ENCODE measurements around the gene ACTL6B. TPM values are rescaled to one million over a fixed set of nuclear protein-coding genes. Genes with fewer than 3 reads are reported as not detected.

Gene ACTL6B
- total and polyA plus RNA-seq, 4 donors, result not detected

GRCh38 chr7:100689230-100690135 lies 33.2 kb upstream of the ACTL6B start:
- Histone ChIP-seq H3K9ac (ENCODE audit: low read depth in 1 of 2, low read length in 2 of 2) (no peak overlapping the region), H3K4me3 (ENCODE audit: low read depth in 1 of 3, low read length in 3 of 3) (no peak overlapping the region), H3K27me3 (ENCODE audit: control insufficient read depth in 4 of 4, insufficient read depth in 4 of 4, low read length in 3 of 4) (no peaks in the 10 kb centered on the region), H3K9me3 (ENCODE audit: control insufficient read depth in 4 of 4, low read length in 3 of 4) (no peaks in the 10 kb centered on the region), H3K4me1 (ENCODE audit: control insufficient read depth in 4 of 4, insufficient read depth in 4 of 4, low read length in 3 of 4) (peaks cover 7 to 34% (median 21%) of the 10 kb centered on the region in 4 donors), H3K36me3 (ENCODE audit: control insufficient read depth in 4 of 4, insufficient read depth in 3 of 4, low read depth in 1 of 4, low read length in 3 of 4) (peaks cover 0 to 30% (median 22%) of the 10 kb centered on the region in 4 donors), H3K27ac (ENCODE audit: low read depth in 1 of 2, low read length in 2 of 2) (no peak overlapping the region)
- 90% methylated on average over 18 of the region's 18 CpGs for WGBS
- no peak for DNase-seq (ENCODE audit: low spot score)
- TF ChIP-seq SP1 (IDR thresholded peaks at IDR 0.05) (no peak), REST (IDR thresholded peaks at IDR 0.05) (no peak), HNF4G (IDR thresholded peaks at IDR 0.05) (no peak), NR2F2 (IDR thresholded peaks at IDR 0.05) (no peak), RAD21 (IDR thresholded peaks at IDR 0.05) (no peak), YY1 (IDR thresholded peaks at IDR 0.05) (no peak), ATF3 (IDR thresholded peaks at IDR 0.05) (no peak), HNF4A (conservative IDR thresholded peaks at IDR 0.05) (no peak), RXRA (IDR thresholded peaks at IDR 0.05) (no peak)
- TF ChIP-seq, protein P1, sequence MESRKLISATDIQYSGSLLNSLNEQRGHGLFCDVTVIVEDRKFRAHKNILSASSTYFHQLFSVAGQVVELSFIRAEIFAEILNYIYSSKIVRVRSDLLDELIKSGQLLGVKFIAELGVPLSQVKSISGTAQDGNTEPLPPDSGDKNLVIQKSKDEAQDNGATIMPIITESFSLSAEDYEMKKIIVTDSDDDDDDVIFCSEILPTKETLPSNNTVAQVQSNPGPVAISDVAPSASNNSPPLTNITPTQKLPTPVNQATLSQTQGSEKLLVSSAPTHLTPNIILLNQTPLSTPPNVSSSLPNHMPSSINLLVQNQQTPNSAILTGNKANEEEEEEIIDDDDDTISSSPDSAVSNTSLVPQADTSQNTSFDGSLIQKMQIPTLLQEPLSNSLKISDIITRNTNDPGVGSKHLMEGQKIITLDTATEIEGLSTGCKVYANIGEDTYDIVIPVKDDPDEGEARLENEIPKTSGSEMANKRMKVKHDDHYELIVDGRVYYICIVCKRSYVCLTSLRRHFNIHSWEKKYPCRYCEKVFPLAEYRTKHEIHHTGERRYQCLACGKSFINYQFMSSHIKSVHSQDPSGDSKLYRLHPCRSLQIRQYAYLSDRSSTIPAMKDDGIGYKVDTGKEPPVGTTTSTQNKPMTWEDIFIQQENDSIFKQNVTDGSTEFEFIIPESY (IDR thresholded peaks at IDR 0.05), result no peak
- TF ChIP-seq, protein P2, sequence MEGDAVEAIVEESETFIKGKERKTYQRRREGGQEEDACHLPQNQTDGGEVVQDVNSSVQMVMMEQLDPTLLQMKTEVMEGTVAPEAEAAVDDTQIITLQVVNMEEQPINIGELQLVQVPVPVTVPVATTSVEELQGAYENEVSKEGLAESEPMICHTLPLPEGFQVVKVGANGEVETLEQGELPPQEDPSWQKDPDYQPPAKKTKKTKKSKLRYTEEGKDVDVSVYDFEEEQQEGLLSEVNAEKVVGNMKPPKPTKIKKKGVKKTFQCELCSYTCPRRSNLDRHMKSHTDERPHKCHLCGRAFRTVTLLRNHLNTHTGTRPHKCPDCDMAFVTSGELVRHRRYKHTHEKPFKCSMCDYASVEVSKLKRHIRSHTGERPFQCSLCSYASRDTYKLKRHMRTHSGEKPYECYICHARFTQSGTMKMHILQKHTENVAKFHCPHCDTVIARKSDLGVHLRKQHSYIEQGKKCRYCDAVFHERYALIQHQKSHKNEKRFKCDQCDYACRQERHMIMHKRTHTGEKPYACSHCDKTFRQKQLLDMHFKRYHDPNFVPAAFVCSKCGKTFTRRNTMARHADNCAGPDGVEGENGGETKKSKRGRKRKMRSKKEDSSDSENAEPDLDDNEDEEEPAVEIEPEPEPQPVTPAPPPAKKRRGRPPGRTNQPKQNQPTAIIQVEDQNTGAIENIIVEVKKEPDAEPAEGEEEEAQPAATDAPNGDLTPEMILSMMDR (IDR thresholded peaks at IDR 0.05; ENCODE audit: low read depth, low read length, missing input control), result no peak

DNA sequence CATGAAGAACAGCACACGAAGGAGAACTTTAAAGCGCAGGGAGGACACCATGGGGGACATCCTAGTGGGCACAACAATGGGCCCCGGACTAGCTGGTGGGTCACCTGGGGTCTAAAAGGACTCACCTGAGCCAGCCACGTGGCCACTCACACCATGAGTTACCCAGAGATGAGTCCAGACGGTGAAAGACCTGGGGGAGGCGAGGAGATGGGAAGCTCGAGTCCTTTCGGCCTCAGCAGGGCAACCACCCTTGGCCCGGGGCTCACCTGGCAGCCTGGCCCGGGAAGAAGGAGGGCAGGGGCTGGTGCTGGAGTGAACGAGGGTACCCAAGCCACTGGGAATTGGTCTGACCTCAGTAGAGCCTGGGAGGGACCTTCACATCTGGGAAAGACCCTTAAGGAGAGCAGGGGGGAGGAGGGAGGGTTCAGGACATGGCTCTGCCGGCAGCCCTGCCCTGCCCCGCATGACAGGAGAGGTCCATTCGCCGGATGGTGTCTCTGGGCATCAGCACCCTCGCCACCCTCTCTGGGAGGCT lies 32.1 kb upstream of the ACTL6B start:
- Histone ChIP-seq H3K4me3 (ENCODE audit: low read depth in 1 of 3, low read length in 3 of 3) (no peak overlapping the region), H3K36me3 (ENCODE audit: control insufficient read depth in 4 of 4, insufficient read depth in 3 of 4, low read depth in 1 of 4, low read length in 3 of 4) (peaks cover 0 to 35% (median 29%) of the 10 kb centered on the region in 4 donors), H3K27ac (ENCODE audit: low read depth in 1 of 2, low read length in 2 of 2) (no peak overlapping the region), H3K9ac (ENCODE audit: low read depth in 1 of 2, low read length in 2 of 2) (no peak overlapping the region), H3K4me1 (ENCODE audit: control insufficient read depth in 4 of 4, insufficient read depth in 4 of 4, low read length in 3 of 4) (peaks cover 7 to 34% (median 21%) of the 10 kb centered on the region in 4 donors), H3K9me3 (ENCODE audit: control insufficient read depth in 4 of 4, low read length in 3 of 4) (no peaks in the 10 kb centered on the region), H3K27me3 (ENCODE audit: control insufficient read depth in 4 of 4, insufficient read depth in 4 of 4, low read length in 3 of 4) (no peaks in the 10 kb centered on the region)
- DNase-seq (ENCODE audit: low spot score), result no peak
- TF ChIP-seq RAD21 (IDR thresholded peaks at IDR 0.05), result no peak
- TF ChIP-seq, protein P2 (IDR thresholded peaks at IDR 0.05; ENCODE audit: low read depth, low read length, missing input control), result no peak
- TF ChIP-seq, protein P3, sequence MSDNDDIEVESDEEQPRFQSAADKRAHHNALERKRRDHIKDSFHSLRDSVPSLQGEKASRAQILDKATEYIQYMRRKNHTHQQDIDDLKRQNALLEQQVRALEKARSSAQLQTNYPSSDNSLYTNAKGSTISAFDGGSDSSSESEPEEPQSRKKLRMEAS (IDR thresholded peaks at IDR 0.05), result no peak
- WGBS, result 89% methylated on average over 16 of the region's 16 CpGs

All from liver (tissue), 9 donors.